ENCODE measurements around the gene ZBTB37. TPM values are rescaled to one million over a fixed set of nuclear protein-coding genes. Genes with fewer than 3 reads are reported as not detected.

ZBTB37 gene
- total and polyA plus RNA-seq, 9 of the 15 experiments (the other 6 are each of a cell fraction or from before 2014, with no cell fraction given): 1.3 to 13.9 (median 5.4) TPM

GRCh38 chr1:173871091-173871490 lies 2.9 kb downstream of the ZBTB37 start (continued):
- TF ChIP-seq, protein P1, sequence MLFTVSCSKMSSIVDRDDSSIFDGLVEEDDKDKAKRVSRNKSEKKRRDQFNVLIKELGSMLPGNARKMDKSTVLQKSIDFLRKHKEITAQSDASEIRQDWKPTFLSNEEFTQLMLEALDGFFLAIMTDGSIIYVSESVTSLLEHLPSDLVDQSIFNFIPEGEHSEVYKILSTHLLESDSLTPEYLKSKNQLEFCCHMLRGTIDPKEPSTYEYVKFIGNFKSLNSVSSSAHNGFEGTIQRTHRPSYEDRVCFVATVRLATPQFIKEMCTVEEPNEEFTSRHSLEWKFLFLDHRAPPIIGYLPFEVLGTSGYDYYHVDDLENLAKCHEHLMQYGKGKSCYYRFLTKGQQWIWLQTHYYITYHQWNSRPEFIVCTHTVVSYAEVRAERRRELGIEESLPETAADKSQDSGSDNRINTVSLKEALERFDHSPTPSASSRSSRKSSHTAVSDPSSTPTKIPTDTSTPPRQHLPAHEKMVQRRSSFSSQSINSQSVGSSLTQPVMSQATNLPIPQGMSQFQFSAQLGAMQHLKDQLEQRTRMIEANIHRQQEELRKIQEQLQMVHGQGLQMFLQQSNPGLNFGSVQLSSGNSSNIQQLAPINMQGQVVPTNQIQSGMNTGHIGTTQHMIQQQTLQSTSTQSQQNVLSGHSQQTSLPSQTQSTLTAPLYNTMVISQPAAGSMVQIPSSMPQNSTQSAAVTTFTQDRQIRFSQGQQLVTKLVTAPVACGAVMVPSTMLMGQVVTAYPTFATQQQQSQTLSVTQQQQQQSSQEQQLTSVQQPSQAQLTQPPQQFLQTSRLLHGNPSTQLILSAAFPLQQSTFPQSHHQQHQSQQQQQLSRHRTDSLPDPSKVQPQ (CRISPR knock-in tag; IDR thresholded peaks at IDR 0.05; ENCODE audit: borderline replicate concordance): no peak
- TF ChIP-seq ZNF668 (CRISPR knock-in tag; IDR thresholded peaks at IDR 0.05) (no peak), ILK (tag; IDR thresholded peaks at IDR 0.05; ENCODE audit: borderline replicate concordance, low read depth) (no peak)

DNA sequence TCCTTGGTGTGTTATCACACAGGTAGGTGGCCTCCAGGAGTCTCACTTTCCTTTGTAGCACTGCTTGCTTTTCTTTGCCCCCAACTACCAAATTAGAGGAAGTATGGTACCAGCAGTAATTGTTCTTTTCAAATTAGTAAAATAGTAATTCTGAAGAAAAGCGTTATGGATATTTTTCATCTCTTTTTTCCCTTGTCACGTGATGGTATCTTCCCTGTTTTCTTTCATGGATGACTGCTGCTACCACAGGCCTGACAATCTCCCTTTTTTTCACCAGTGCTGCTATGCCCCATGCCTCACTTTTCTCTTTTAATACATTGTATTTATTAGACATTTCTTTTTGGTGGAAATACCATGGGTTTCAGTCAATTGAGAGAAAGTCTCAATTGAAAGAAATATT lies 3.3 kb downstream of the ZBTB37 start:
- no peaks in the 10 kb centered on the region for H3K9me1 ChIP-seq (ENCODE audit: control insufficient read depth, insufficient read depth, low read length)
- DNase-seq (ENCODE audit: extremely low read depth in 1 of 4, low spot score in 3 of 4) (peak in 1 of 4 experiments; percentile 23), ATAC-seq (no peak), FAIRE-seq (no peak)
- H3K4me1 ChIP-seq (replicated peaks in 1 of 2; ENCODE audit: control insufficient read depth in 2 of 2, insufficient read depth in 2 of 2, low read length in 2 of 2): peaks cover 17 to 26% of the 10 kb centered on the region in 2 experiments
- H2AFZ ChIP-seq (ENCODE audit: low read depth, low read length): peak overlapping the region; percentile 89
- in situ Hi-C loops (cut with MboI) (no loop called here), intact Hi-C loops (cut with micrococcal nuclease) (loop anchor here (5.0 kb wide), 1 partner anchor 151 kb away; the partner anchor contains the start of gene RC3H1)
- peaks cover 33% of the 10 kb centered on the region for H3K36me3 ChIP-seq (ENCODE audit: control insufficient read depth, insufficient read depth, low read length)
- H4K20me1 ChIP-seq (replicated peaks; ENCODE audit: control insufficient read depth, insufficient read depth, low read length): peaks cover 8% of the 10 kb centered on the region
- H3K4me3 ChIP-seq: 0 out of 2 replicates have a peak overlapping the region, but pooled peaks have one; percentile 86
- WGBS (ENCODE audit: insufficient coverage, low coverage, missing lambda C conversion rate): 25% methylated on average over 2 of the region's 2 CpGs
- peaks cover 49% of the 10 kb centered on the region for H3K79me2 ChIP-seq (ENCODE audit: control insufficient read depth, insufficient read depth, low read length)
- peak overlapping the region; percentile 57 to 66; a peak in 2 of 4 replicates for H3K9ac ChIP-seq (ENCODE audit: insufficient read depth in 1 of 2, low read depth in 2 of 2, low read length in 2 of 2)
- H3K4me2 ChIP-seq (ENCODE audit: insufficient read depth, low read length): peak overlapping the region; percentile 75
- no peaks in the 10 kb centered on the region for H3K9me3 ChIP-seq (replicated peaks; ENCODE audit: control insufficient read depth, insufficient read depth, low read depth, low read length)
- peak overlapping the region; percentile 93; the same call in 1 of the 3 replicates for H3K27ac ChIP-seq (ENCODE audit: extremely low read depth, low read depth, low read length)
- H3K27me3 ChIP-seq (ENCODE audit: control insufficient read depth in 2 of 2, insufficient read depth in 2 of 2, low read length in 2 of 2): no peaks in the 10 kb centered on the region
- CTCF ChIA-PET (ENCODE audit: low intra/inter-chr PET ratio): no interaction called here
- POLR2A ChIA-PET: interaction anchor here (0.6 kb wide), 1 partner anchor 78 kb away, joined by 3 read pairs; no protein-coding TSS in a partner anchor
- no TSS peak for BruUV-seq (replicated peaks)
- TF ChIP-seq TEAD1 (CRISPR knock-in tag; IDR thresholded peaks at IDR 0.05) (0 out of 4 replicates have a peak, but pooled peaks of 1 of the 2 experiments have one; percentile 27), RAD51 (IDR thresholded peaks at IDR 0.05; ENCODE audit: borderline replicate concordance, low read depth) (peak; percentile 85), CBX3 (IDR thresholded peaks at IDR 0.05; ENCODE audit: borderline replicate concordance in 1 of 2, low read length in 2 of 2) (0 out of 3 replicates have a peak, but pooled peaks of 1 of the 2 experiments have one; percentile 4), ZNF184 (CRISPR knock-in tag; IDR thresholded peaks at IDR 0.05) (no peak), TOE1 (IDR thresholded peaks at IDR 0.05; ENCODE audit: borderline replicate concordance) (peak; percentile 85; the same call in 1 of the 2 replicates), TOE1 (CRISPR knock-in tag; IDR thresholded peaks at IDR 0.05; ENCODE audit: borderline replicate concordance, low read depth) (no peak), BACH1 (tag; IDR thresholded peaks at IDR 0.05) (0 out of 2 replicates have a peak, but pooled peaks have one; percentile 52), RAD21 (CRISPR knock-in tag; conservative IDR thresholded peaks at IDR 0.05 in 1 of 2, IDR thresholded peaks at IDR 0.05 in 1 of 2) (peak in 1 of 2 experiments; percentile 16; a peak in 1 of 4 replicates)
- TF ChIP-seq, protein P1 (CRISPR knock-in tag; IDR thresholded peaks at IDR 0.05; ENCODE audit: borderline replicate concordance): no peak
- TF ChIP-seq, protein P2, sequence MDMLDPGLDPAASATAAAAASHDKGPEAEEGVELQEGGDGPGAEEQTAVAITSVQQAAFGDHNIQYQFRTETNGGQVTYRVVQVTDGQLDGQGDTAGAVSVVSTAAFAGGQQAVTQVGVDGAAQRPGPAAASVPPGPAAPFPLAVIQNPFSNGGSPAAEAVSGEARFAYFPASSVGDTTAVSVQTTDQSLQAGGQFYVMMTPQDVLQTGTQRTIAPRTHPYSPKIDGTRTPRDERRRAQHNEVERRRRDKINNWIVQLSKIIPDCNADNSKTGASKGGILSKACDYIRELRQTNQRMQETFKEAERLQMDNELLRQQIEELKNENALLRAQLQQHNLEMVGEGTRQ (CRISPR knock-in tag; IDR thresholded peaks at IDR 0.05): peak; percentile 55

Data from K562 (cell line).